Lower leg skin (tissue), 4 donors: ENCODE results near the gene ADAMTS19. TPM values are rescaled to one million over a fixed set of nuclear protein-coding genes. Genes with fewer than 3 reads are reported as not detected.

ENCODE experiments used
- DNase-seq, 2 donors: peaks; one replicate each; pipeline ENCODE4 v3.0.0-alpha.2; 2019; ENCODE audit warnings: low spot score in 2 of 2
- H3K4me3 ChIP-seq: fragments of 200-600 bp; sonication (generic); 2 replicates; pipeline ENCODE4 v1.5.1; 2017; ENCODE audit warnings: mild to moderate bottlenecking, low read depth; ENCODE audit not compliant: poor library complexity, severe bottlenecking
- CTCF ChIP-seq, 3 donors: fragments of 450-650 bp; IDR thresholded peaks; one replicate each; pipeline ENCODE4 v1.5.1; 2016; ENCODE audit warnings: antibody characterized with exemption in 3 of 3, mild to moderate bottlenecking in 3 of 3, moderate library complexity in 2 of 3
- POLR2A ChIP-seq, 2 donors: fragments of 450-650 bp; IDR thresholded peaks; one replicate each; pipeline ENCODE4 v1.6.1; 2016 to 2017; ENCODE audit warnings: antibody characterized with exemption in 2 of 2, mild to moderate bottlenecking in 1 of 2, moderate library complexity in 1 of 2
- WGBS, 2 donors: methylation state at CpG; one replicate each; pipeline ENCODE4 v1.1.5; 2018; 5-methylcytosine and 5-hydroxymethylcytosine counted together
- intact Hi-C: fragments of 100-400 bp; cut with DNase I; formaldehyde crosslinking; loops from one replicate; pipeline ENCODE4 v1.15.0; 2023; ENCODE audit warnings: low total_unique reads
- total RNA-seq, 4 donors: library from RNA; depleted of rRNA; stranded (reverse); fragments of >200 nt; gene quantifications; one replicate each; pipeline ENCODE4 v1.1.0, GENCODE V29; 2016

Gene ADAMTS19
- total RNA-seq, 4 donors from 2014 or later = 0.13 TPM; not detected in 3

- intact Hi-C loops = no loop called here
- WGBS, 2 donors = 83 to 90% methylated on average over 1 of the region's 1 CpG
- TF ChIP-seq CTCF (IDR thresholded peaks at IDR 0.05) = no peak
- no peak for TF ChIP-seq POLR2A (IDR thresholded peaks at IDR 0.05)
- H3K4me3 ChIP-seq = no peak overlapping the region
- no peak for DNase-seq
These were observed 300.7 kb downstream of the ADAMTS19 start for GRCh38 chr5:129760636-129761325.

GRCh38 chr5:129763651-129764050 lies 303.6 kb downstream of the ADAMTS19 start:
- WGBS, 2 donors = 96 to 100% methylated on average over 1 of the region's 1 CpG
- DNase-seq = no peak
- intact Hi-C loops = no loop called here
- TF ChIP-seq POLR2A (IDR thresholded peaks at IDR 0.05) (no peak), CTCF (IDR thresholded peaks at IDR 0.05) (no peak)
- no peak overlapping the region for H3K4me3 ChIP-seq

GRCh38 chr5:129766798-129767197 lies 306.7 kb downstream of the ADAMTS19 start:
- 66 to 68% methylated on average over 2 of the region's 2 CpGs for WGBS, 2 donors
- intact Hi-C loops = no loop called here
- H3K4me3 ChIP-seq = no peak overlapping the region
- TF ChIP-seq CTCF (IDR thresholded peaks at IDR 0.05) (no peak), POLR2A (IDR thresholded peaks at IDR 0.05) (no peak)
- no peak for DNase-seq

- no peak overlapping the region for H3K4me3 ChIP-seq
- intact Hi-C loops = no loop called here
- WGBS, 2 donors = 0% methylated on average over 3 of the region's 3 CpGs
- TF ChIP-seq POLR2A (IDR thresholded peaks at IDR 0.05) (no peak), CTCF (IDR thresholded peaks at IDR 0.05) (peak in 1 of 3 donors; percentile 82)
- DNase-seq = peak in 1 of 2 donors; percentile 67
These were observed 307.9 kb downstream of the ADAMTS19 start for GRCh38 chr5:129767927-129768380.

GRCh38 chr5:129768735-129769134 lies 308.6 kb downstream of the ADAMTS19 start:
- no peak for DNase-seq
- intact Hi-C loops = no loop called here
- 71 to 72% methylated on average over 6 of the region's 6 CpGs for WGBS, 2 donors
- no peak for TF ChIP-seq CTCF (IDR thresholded peaks at IDR 0.05)
- no peak for TF ChIP-seq POLR2A (IDR thresholded peaks at IDR 0.05)
- no peak overlapping the region for H3K4me3 ChIP-seq
